Embryonic facial prominence (tissue), 1 donor: ENCODE data around the gene TUBB2A.
"Not testable (repeated sequence)": the region's sequence is repeated elsewhere in the genome, so short reads cannot be mapped to it uniquely, and the experiment has no call there.

ENCODE experiments used
- DNase-seq: peaks from one replicate; pipeline ENCODE4 v3.0.0-alpha.2; 2016; ENCODE audit errors: extremely low spot score

TUBB2A gene

DNA sequence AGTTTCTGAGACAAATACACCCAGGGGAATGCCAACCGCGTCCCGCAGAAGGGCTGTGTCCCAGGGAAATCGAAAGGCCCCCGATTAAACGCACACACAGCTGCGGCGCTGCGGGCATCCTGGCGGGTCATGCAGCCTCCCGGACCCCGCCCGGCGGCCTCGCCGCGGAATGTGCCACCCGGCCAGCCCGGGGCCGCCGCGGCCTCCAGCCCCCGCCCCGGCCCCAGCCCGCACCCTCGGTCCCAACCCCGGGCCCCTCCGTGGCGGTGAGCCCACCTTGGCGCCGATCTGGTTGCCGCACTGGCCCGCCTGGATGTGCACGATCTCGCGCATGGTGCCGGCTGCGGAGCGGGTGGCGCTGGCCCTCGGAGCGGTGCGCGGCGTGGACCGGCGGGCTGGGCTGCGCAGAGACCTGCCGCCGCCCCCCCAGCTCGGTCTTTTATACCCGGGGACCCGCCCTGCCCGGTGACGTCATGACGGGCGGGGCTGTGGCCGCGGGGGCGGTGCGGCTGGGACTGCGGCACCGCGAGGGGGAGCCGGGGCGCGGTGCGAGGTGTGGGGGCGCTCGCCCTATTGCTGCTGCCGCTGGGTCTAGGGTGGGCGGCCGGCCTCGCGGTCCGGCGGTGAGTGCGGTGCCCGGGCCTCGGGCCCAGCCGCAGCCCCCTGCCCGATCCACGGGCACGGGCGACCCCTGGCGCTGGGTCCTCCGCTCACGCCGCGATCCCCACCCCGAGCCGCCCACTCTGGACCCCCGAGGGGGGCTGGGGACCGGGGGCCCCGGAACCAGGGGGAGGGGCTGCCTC, at the start of gene TUBB2A:
TUBB2A (minus strand) TSS at position 414 of the 803 bp plus-strand sequence; CDS start at position 333, 81 bp downstream.
- peak; percentile 66 for DNase-seq

DNA sequence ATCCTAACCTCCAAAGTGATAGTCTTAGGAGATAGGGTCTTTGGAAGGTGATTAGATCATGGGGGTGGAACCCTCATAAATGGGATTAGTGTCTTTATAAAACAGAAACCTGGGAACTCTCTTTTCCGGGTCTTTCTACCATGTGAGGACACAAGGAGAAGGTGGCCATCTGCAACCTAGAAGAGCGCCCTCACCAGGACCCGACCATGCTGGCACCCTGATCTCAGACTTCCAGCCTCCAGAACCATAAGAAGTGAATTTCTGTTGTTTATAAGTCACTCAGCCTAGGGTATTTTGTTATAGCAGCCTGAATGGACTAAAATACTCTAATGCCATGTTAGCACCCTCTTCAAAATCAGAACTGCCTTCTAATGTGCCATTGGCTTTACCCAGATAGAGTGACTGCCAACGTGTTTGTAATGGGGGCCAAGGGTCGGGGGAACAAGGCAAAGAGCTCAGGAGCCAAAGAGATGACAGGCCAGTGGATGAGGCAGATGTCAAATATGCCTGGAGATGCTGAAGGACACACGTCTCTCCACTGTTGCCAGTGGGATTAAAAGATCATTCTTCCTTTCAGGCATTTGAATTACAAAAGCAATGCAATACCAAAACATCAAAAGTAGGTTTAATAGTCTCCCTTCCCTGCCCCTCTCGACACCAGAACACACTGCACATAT, 49.1 kb upstream of the TUBB2A start:
- no peak for DNase-seq

DNA sequence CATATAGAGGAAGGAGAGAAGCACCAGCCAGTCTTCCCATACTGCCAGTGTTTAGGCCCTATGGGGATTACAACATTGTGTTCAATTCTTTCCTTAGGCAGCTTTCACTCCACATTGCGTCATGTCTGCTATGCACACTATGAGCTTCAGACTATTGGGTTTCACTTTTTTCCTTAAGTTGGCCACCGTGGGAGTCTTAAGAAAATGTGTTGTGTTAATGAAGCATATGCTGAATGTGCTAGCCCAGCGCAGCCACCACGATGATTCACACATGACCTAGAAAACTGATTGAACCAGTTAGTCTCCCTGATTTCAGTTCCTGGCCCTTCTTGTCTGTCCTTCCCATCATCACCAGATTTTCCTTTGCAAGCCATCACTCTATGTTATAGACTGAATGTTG, 48.6 kb upstream of the TUBB2A start:
- DNase-seq: no peak

DNA sequence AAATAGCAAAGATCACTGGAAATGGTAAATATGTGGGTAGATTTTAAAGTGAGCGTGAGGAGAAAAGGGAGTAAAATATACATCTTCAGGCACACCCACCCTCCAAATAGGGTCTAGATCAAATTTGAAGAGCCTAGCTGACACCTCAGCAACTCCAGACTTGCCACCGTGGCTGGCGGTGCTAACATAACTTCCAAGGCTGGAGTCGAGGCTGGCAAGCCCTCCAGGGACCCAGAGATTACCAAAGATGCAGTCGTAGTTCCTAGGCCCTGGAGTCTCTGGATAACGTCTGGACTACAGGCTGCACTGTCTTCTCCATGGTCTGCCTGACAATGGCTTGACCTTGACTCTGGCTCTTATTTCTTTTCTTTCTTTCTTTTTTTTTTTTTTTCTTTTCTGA, 47.6 kb upstream of the TUBB2A start:
- DNase-seq: no peak

DNA sequence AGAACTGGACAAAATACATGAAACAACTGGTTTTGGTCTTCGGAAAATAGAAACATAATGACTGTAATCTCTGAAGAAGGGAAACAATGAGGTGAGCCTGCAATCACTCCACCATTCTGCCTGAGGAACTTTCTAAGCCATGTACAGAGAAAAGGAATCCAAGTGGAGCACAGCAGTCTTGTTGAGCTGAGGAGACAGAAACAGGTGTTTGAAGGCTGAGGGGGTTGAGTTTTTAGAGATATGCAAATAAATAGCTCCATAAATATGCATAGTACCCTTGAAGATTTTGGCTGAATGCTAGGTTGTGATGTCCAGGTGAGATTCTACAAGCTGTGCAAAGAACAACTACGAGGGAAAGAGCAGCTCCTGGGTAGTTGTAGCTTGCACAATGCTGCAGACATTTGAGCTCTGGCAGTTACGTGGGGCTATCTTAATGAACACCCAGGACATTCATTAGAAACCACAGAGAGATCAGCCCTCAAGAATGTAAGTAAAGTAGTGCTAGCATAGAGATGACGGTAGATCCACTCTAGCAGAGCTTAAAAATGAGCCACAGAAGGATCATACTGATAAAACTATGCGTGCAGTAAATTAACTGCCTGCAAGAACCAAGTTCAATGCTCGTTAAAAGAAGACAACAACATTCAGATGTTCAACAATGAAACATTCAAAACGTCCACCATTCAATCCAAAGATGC, 45.8 kb upstream of the TUBB2A start:
- DNase-seq: no peak

DNA sequence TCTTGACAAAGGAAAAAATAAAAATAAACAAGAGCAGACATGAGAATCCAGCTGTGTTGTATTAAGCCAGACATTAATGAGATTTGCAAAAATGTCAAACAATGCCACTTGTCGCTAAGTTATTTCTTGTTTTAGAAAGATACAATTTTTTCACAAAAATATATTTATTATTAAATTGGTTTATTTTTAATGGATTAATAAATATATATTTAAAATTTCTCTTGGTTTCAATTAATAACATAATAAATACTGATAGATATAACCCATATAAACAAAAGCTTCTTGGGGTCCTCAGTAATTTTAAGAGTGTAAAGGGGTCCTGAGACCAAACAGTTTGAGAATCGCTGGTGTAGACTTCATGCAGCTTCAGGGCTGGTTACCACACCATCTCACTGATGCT, 44.0 kb upstream of the TUBB2A start:
- no peak for DNase-seq

DNA sequence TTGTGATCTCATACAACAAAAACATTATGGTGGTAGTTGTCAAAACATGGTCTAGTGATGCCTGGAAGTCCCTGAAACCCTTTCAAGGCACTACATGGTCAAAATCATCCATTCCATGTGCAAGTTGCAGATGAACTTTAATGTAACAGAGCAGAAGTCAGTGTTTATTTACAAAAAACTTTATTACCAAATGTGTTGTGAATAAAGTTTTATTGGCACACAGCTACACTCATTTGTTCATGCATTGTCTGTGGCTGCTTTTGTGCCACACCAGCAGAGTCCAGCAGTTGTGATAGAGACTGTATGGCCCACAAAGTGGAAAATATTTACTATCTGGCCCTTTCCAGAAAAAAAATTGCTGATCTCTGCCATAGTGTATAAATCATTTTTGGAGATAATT, 43.3 kb upstream of the TUBB2A start:
- no peak for DNase-seq

DNA sequence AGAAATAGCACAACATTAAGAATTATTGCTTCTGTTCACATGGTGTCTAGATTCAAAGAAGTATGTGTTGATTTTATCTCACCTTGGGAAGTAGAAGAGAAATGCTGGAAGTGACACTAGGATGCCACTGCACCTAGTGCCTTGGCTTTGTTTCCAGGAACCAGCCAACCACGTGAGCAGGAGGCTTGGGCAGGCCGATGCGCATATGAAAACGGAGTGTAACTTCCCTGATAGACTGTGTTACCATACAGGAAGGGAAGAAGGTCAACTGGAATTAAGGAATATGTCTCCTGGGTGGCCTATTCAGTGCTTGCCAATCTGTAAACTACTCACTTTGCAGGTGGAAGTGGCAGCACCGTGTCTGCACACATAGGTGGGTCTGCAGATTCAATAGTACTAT, 42.0 kb upstream of the TUBB2A start:
- DNase-seq: no peak

DNA sequence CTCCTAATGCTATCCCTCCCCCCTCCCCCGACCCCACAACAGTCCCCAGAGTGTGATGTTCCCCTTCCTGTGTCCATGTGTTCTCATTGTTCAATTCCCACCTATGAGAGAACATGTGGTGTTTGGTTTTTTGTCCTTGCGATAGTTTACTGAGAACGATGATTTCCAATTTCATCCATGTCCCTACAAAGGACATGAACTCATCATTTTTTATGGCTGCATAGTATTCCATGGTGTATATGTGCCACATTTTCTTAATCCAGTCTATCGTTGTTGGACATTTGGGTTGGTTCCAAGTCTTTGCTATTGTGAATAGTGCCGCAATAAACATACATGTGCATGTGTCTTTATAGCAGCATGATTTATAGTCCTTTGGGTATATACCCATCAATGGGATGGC, 40.4 kb upstream of the TUBB2A start:
- DNase-seq: not testable (repeated sequence)

DNA sequence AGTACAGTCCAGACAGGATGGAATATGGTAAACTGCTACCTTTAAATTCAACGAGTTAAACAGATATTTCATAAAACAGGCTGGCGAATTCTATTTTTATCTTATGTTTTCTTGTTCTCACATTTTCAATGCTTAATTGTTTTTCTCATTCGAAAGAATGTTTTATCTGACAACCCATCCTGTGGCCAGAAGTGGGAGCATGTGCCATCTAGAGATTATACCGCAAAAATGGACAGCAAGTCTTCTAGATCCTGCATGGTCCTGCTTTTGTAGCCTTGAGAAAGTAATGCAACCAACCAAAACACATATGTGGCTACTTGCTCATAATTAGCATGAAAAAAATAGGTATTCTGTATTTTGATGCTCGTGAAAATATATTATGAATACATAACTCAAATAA, 39.4 kb upstream of the TUBB2A start:
- DNase-seq: no peak

DNA sequence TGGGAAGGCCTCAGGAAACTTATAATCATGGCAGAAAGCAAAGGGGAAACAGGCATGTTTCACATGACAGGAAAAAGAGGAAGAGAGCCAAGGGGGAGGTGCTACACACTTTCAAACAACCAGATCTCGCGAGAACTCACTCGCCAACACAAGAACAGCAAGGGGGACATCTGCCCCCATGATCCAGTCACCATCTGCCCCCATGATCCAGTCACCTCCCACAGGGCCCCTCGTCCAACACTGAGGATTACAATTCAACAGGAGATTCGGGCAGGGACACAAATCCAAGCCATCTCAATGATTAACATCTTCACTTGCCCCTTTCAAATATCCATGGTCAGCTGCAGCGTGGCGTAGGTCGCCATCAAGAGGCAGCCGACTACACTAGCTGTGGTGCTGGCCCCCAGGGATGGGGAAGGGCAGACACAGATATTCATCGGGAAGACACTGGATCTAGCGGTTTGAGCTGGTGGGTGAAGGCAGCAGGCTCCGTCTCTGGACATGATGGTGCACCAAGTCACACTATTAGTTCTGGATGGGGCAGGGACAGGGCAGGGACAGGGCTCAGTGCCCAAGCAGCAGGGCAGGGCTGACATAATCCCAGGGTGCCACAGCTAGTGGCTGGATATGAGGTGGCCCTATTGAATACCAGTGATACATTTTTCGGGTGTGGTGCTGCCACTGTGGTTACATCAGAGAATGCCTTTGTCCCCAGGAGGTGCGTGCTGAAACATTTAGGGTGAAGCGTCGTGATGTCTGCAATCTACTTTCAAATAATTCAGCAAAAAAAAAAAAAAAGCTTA, 38.6 kb upstream of the TUBB2A start:
- DNase-seq: no peak

DNA sequence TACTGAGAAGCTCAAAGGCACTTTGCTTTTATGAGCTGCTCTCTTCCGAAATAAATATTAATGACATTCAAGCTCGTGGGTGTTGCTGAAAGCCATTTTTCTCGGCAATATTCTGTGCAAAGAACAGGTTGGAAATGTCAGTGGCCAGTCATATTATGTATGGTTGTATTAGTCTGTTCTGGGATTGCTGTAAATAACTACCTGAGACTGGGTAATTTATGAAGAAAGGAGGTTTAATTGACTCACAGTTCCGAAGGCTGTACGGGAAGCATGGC, 38.0 kb upstream of the TUBB2A start:
- no peak for DNase-seq

DNA sequence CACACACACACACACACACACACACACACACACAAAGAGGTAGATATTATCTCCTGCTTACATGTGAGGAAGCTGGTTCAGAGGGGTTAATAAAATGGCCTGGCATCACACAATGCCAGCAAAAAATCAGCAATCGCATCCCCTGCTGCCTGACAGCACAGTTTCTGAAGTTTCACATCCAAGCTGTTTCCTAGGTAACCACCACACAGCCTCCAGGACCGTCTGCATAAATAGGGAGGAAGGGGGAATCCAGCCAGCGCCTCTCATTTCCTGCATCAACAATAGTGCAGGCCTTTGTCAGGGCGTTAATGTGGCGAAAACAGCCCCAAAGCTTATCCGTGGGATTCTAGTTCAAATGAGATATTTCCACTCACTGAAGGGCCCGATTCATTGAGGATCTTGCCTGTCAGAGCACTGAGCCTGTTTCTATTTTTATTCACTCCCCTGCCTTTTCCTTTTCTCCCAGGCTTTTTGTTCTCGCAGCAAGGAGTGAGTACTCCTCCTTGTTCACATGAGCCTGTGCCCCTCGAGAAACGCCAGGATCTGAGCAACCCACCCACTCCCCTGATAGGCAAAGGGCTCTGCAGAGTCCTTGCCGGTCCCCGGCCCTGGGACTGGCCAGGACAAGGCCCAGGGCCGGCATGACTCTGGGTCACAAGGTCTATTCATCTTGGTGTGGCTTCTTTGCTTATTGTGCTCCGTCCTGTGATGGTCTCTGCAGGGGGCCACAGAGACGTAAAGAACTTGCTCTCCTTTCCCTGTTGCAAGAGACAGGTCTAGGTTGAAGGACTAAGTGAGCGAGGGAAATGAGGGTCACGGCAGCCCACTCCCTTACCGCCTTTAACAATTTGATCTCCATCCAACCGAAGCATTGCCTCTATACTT, 37.4 kb upstream of the TUBB2A start:
- peak; percentile 53 for DNase-seq

DNA sequence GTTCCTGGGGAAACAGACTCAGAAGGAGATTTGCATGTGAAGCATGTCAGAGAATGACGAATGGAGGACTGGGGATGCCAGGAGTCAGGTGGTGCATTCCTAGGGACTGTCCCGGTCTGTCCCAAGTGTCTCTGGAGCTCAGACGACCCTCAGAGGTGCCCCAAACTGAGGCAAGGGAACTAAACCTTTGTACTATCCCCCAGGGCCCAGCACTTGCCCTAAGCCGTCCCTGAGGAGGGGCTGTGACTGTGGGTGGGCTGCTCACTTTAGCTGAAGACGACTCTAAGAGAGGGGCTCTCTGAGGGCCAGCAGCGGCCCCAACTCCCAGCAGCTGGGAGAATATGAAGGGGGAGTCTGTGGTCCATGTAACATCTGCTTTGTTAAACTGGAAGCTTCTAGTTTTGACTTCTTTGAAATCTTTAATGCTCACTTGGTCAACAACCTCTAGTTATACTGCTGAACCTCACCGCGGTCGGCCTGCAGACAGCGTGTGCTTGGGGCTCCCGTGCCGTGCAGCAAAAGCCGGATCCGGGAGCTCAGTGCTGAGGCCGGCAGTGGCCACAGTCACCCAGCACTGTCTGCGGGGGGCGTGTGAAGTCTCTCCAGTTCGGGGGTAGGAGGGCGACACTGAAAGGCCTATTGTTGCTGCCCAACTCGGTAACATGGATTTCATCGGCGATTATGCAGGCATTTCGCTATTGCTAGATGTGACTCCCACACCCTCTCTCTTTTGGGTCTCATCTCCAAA, 35.9 kb upstream of the TUBB2A start:
- DNase-seq: no peak

DNA sequence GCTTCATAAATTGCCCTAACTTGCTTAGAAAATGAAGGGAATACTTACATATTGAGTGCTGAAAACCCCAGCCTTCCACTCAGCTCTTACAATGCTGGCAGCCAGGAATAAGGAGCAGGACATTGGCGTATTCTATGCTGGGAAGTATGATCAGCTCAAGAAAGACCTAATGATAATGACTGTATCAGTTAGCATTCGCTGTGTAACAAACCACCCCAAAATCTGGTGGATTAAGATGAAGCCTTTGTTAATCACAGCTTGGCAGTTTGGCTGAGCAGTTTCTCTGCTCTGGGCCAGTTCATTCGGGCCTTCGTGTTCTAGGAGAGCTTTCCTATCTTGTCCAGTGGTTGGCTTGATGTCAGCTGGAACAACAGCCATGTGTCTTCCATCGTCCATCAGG, 33.4 kb upstream of the TUBB2A start:
- no peak for DNase-seq

DNA sequence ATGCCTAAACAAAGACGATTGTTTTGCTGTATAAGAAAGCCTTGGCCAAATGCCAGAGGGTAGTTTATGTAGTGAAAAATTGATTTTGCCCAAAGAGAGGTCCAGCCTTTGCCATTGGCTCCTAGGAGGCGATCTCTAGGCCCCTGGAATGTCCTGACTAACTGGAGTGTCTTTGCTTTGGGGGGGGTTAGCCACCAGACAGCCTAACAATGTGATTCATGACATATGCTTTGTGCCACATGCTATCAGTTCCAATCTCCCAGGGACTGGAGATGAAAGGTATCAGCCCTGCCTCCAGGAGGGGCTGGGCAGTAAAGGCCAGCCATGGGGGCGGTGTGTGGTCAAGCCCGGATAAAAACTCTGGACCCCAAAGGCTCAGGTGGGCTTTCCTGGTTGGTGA, 32.7 kb upstream of the TUBB2A start:
- DNase-seq: no peak

DNA sequence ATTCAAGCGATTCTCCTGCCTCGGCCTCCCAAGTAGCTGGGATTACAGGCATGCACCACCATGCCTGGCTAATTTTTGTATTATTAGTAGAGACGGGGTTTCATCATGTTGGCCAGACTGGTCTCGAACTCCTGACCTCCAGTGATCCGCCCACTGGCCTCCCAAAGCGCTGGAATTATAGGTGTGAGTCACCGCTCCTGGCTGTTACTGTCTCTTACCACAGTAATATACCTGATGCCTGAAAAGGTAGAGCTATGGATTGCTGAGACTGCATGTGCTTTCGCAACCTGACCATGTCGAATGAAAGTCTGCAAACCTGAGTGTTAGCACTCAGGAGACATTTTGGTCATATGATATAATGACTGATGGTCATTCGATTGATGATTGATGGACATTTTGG, 31.8 kb upstream of the TUBB2A start:
- DNase-seq: not testable (repeated sequence)

DNA sequence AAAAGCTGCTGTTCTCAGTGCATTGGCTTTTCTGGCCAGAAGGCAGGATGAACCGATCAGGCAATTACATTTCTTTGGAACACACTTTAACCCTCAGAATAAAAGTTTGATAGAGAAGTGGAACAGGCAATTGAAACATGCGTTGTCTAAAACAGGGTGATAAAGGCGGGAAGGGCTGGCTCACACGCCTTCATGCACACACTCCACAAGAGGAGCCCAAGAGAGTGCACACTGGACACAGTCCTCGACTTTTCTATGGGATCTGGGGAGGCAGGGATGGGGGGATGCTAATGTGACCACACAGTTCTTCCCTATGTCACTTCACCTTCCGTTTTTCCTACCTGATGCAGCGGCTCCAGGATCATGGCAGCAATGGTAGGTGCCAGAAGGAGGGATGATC, 30.9 kb upstream of the TUBB2A start:
- DNase-seq: no peak

DNA sequence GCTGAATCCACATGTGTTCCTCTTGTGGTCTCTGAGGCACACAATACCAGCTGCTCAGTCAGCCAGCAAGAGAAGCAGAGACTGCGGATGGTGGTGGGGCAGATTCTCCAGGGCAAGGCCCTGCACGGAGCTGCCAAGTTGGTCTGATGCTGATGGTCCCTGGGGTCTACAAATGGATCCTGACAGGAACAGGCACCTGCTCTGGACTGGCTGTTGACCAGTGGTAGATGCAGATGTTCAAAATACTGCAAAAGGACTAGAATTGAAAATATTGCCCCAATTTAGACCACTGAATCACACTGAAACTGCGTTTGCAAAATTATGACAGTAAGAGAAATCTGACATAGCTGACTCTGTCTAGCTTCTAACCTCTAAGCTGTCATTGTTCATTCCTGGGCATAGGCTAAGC, 29.6 kb upstream of the TUBB2A start:
- no peak for DNase-seq

DNA sequence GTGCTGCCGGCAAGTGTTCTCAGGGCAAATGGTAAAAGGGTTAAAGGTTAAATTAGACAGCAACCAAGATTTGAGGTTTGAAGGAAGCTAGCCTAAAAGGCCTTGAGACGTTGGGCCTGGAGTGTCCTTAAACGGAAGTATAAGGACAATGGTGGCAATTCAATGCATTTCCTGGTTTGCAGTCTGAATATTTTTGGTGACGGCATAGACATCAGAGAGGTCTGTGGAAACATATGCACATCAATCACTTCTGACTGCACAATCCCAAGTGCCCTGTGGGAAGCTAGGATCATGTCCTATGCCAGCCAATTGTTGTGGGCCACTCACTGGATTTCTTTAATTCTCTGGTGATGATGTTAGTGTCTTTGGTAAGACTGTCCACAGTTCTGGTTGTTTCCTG, 25.7 kb upstream of the TUBB2A start:
- DNase-seq: no peak

DNA sequence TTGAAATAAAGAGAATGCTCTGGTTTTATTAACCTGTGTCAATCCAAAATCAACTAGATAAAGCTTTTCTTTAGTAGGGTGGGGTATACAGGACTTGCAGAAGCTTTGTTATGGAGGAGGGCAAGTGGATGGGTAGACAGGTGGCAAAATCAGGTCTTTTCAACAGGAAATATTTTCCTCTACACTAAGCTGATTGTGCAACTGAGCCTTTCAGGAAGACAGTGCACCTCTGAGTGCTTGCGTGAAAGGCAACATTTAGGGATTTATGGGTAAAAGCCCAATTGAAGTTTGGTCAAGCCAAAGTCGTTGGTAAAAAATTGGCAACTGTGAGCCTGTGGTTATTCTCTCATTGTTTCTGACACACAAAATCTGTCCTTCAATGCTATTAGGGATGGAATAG, 23.8 kb upstream of the TUBB2A start:
- DNase-seq: no peak
